ENCODE measurements around the gene SRRM4. TPM values are rescaled to one million over a fixed set of nuclear protein-coding genes. Genes with fewer than 3 reads are reported as not detected.

The SRRM4 gene
- total RNA-seq, 4 donors from 2014 or later: 0.04 to 0.05 TPM; not detected in 2

GRCh38 chr12:119068129-119068856 lies 87.0 kb downstream of the SRRM4 start:
- no peak for TF ChIP-seq POLR2A (IDR thresholded peaks at IDR 0.05)
- no peak for TF ChIP-seq CTCF (IDR thresholded peaks at IDR 0.05 in 4 of 5, conservative IDR thresholded peaks at IDR 0.05 in 1 of 5)
- intact Hi-C loops (cut with DNase I; ENCODE audit: low total_unique reads) (no loop called here), in situ Hi-C loops (cut with MboI; ENCODE audit: low sequenced_read_pairs in 4 of 4) (no loop called here)
- H3K27ac ChIP-seq: no peak overlapping the region
- peaks cover 0 to 12% (median 5%) of the 10 kb centered on the region in 3 donors for H3K27me3 ChIP-seq
- no peaks in the 10 kb centered on the region for H3K36me3 ChIP-seq
- H3K4me3 ChIP-seq: no peak overlapping the region
- no peaks in the 10 kb centered on the region for H3K4me1 ChIP-seq
- DNase-seq (no peak), ATAC-seq (no peak)
- no peaks in the 10 kb centered on the region for H3K9me3 ChIP-seq

- intact Hi-C loops (cut with DNase I; ENCODE audit: low total_unique reads): no loop called here
- TF ChIP-seq POLR2A (IDR thresholded peaks at IDR 0.05) (no peak), CTCF (IDR thresholded peaks at IDR 0.05 in 4 of 5, conservative IDR thresholded peaks at IDR 0.05 in 1 of 5) (no peak)
Observed at GRCh38 chr12:119069147-119069642, 87.9 kb downstream of the SRRM4 start.

GRCh38 chr12:119071176-119071575 lies 89.8 kb downstream of the SRRM4 start:
- TF ChIP-seq CTCF (IDR thresholded peaks at IDR 0.05 in 4 of 5, conservative IDR thresholded peaks at IDR 0.05 in 1 of 5) (no peak), POLR2A (IDR thresholded peaks at IDR 0.05) (no peak)
- no peaks in the 10 kb centered on the region for H3K9me3 ChIP-seq
- peaks cover 0 to 12% (median 5%) of the 10 kb centered on the region in 3 donors for H3K27me3 ChIP-seq
- no peak overlapping the region for H3K4me3 ChIP-seq
- ATAC-seq: no peak
- no peak overlapping the region for H3K27ac ChIP-seq
- no peaks in the 10 kb centered on the region for H3K36me3 ChIP-seq
- intact Hi-C loops (cut with DNase I; ENCODE audit: low total_unique reads): no loop called here
- DNase-seq: no peak
- no peaks in the 10 kb centered on the region for H3K4me1 ChIP-seq
- in situ Hi-C loops (cut with MboI; ENCODE audit: low sequenced_read_pairs in 4 of 4): no loop called here

More at GRCh38 chr12:119069147-119069642, 87.9 kb downstream of the SRRM4 start:
- in situ Hi-C loops (cut with MboI; ENCODE audit: low sequenced_read_pairs in 4 of 4): no loop called here
- no peaks in the 10 kb centered on the region for H3K4me1 ChIP-seq
- no peaks in the 10 kb centered on the region for H3K36me3 ChIP-seq
- DNase-seq: no peak
- no peak overlapping the region for H3K4me3 ChIP-seq
- H3K27ac ChIP-seq: no peak overlapping the region
- peaks cover 0 to 12% (median 5%) of the 10 kb centered on the region in 3 donors for H3K27me3 ChIP-seq
- ATAC-seq: no peak
- H3K9me3 ChIP-seq: no peaks in the 10 kb centered on the region

- in situ Hi-C loops (cut with MboI; ENCODE audit: low sequenced_read_pairs in 4 of 4): no loop called here
- no peak for ATAC-seq
Observed at GRCh38 chr12:119071638-119072231, 90.4 kb downstream of the SRRM4 start.

More at GRCh38 chr12:119071638-119072231, 90.4 kb downstream of the SRRM4 start:
- intact Hi-C loops (cut with DNase I; ENCODE audit: low total_unique reads): no loop called here
- Histone ChIP-seq H3K36me3 (no peaks in the 10 kb centered on the region), H3K4me1 (no peaks in the 10 kb centered on the region), H3K4me3 (no peak overlapping the region), H3K9me3 (no peaks in the 10 kb centered on the region), H3K27me3 (peaks cover 0 to 12% (median 5%) of the 10 kb centered on the region in 3 donors), H3K27ac (no peak overlapping the region)
- DNase-seq: no peak
- TF ChIP-seq POLR2A (IDR thresholded peaks at IDR 0.05) (no peak), CTCF (IDR thresholded peaks at IDR 0.05 in 4 of 5, conservative IDR thresholded peaks at IDR 0.05 in 1 of 5) (no peak)
